ENCODE results near the gene MYO3B.
"Not testable (repeated sequence)": the region's sequence is repeated elsewhere in the genome, so short reads cannot be mapped to it uniquely, and the experiment has no call there.

Gene MYO3B

GRCh38 chr2:170264865-170265264 lies 86.9 kb downstream of the MYO3B start:
- Mint-ChIP-seq H3K36me3 (ENCODE audit: low read depth) (no peaks in the 10 kb centered on the region), H3K4me1 (ENCODE audit: low read depth) (no peaks in the 10 kb centered on the region), H3K27ac (no peak overlapping the region), H3K27me3 (peaks cover 6% of the 10 kb centered on the region), H3K9me3 (peaks cover 18% of the 10 kb centered on the region), H3K4me3 (no peak overlapping the region)

GRCh38 chr2:170265321-170265720 lies 87.4 kb downstream of the MYO3B start:
- H3K27ac Mint-ChIP-seq: no peak overlapping the region
- H3K27me3 Mint-ChIP-seq: peaks cover 6% of the 10 kb centered on the region
- no peak overlapping the region for H3K4me3 Mint-ChIP-seq
- H3K4me1 Mint-ChIP-seq (ENCODE audit: low read depth): no peaks in the 10 kb centered on the region
- H3K9me3 Mint-ChIP-seq: peaks cover 18% of the 10 kb centered on the region
- H3K36me3 Mint-ChIP-seq (ENCODE audit: low read depth): no peaks in the 10 kb centered on the region

GRCh38 chr2:170266358-170266757 lies 88.4 kb downstream of the MYO3B start:
- peaks cover 18% of the 10 kb centered on the region for H3K9me3 Mint-ChIP-seq
- H3K36me3 Mint-ChIP-seq (ENCODE audit: low read depth): no peaks in the 10 kb centered on the region
- peaks cover 6% of the 10 kb centered on the region for H3K27me3 Mint-ChIP-seq
- no peak overlapping the region for H3K27ac Mint-ChIP-seq
- no peak overlapping the region for H3K4me3 Mint-ChIP-seq
- H3K4me1 Mint-ChIP-seq (ENCODE audit: low read depth): no peaks in the 10 kb centered on the region

GRCh38 chr2:170267071-170267470 lies 89.1 kb downstream of the MYO3B start:
- Mint-ChIP-seq H3K27me3 (peaks cover 6% of the 10 kb centered on the region), H3K36me3 (ENCODE audit: low read depth) (no peaks in the 10 kb centered on the region), H3K9me3 (peaks cover 11% of the 10 kb centered on the region), H3K27ac (no peak overlapping the region), H3K4me3 (no peak overlapping the region), H3K4me1 (ENCODE audit: low read depth) (no peaks in the 10 kb centered on the region)

- Mint-ChIP-seq H3K9me3 (no peaks in the 10 kb centered on the region), H3K27ac (no peak overlapping the region)
Measured at GRCh38 chr2:170270278-170270864, 92.4 kb downstream of the MYO3B start.

GRCh38 chr2:170271340-170271739 lies 93.4 kb downstream of the MYO3B start:
- Mint-ChIP-seq H3K36me3 (ENCODE audit: low read depth) (no peaks in the 10 kb centered on the region), H3K27ac (no peak overlapping the region), H3K27me3 (peaks cover 6% of the 10 kb centered on the region), H3K4me3 (no peak overlapping the region), H3K4me1 (ENCODE audit: low read depth) (no peaks in the 10 kb centered on the region), H3K9me3 (no peaks in the 10 kb centered on the region)

More at GRCh38 chr2:170270278-170270864, 92.4 kb downstream of the MYO3B start:
- H3K36me3 Mint-ChIP-seq (ENCODE audit: low read depth): no peaks in the 10 kb centered on the region
- H3K27me3 Mint-ChIP-seq: peaks cover 6% of the 10 kb centered on the region
- no peak overlapping the region for H3K4me3 Mint-ChIP-seq
- H3K4me1 Mint-ChIP-seq (ENCODE audit: low read depth): no peaks in the 10 kb centered on the region

GRCh38 chr2:170276056-170276455 lies 98.1 kb downstream of the MYO3B start:
- H3K36me3 Mint-ChIP-seq (ENCODE audit: low read depth): no peaks in the 10 kb centered on the region
- H3K4me3 Mint-ChIP-seq: no peak overlapping the region
- no peak overlapping the region for H3K27ac Mint-ChIP-seq
- H3K9me3 Mint-ChIP-seq: peaks cover 1% of the 10 kb centered on the region
- H3K4me1 Mint-ChIP-seq (ENCODE audit: low read depth): no peaks in the 10 kb centered on the region
- H3K27me3 Mint-ChIP-seq: peaks cover 18% of the 10 kb centered on the region

- H3K36me3 Mint-ChIP-seq (ENCODE audit: low read depth): no peaks in the 10 kb centered on the region
- no peaks in the 10 kb centered on the region for H3K4me1 Mint-ChIP-seq (ENCODE audit: low read depth)
- H3K9me3 Mint-ChIP-seq: peaks cover 4% of the 10 kb centered on the region
- H3K4me3 Mint-ChIP-seq: no peak overlapping the region
- H3K27me3 Mint-ChIP-seq: peaks cover 27% of the 10 kb centered on the region
- H3K27ac Mint-ChIP-seq: no peak overlapping the region
Measured at GRCh38 chr2:170276925-170277629, 99.1 kb downstream of the MYO3B start.

- no peak overlapping the region for H3K27ac Mint-ChIP-seq
- peaks cover 4% of the 10 kb centered on the region for H3K9me3 Mint-ChIP-seq
- H3K4me3 Mint-ChIP-seq: no peak overlapping the region
- no peaks in the 10 kb centered on the region for H3K36me3 Mint-ChIP-seq (ENCODE audit: low read depth)
- no peaks in the 10 kb centered on the region for H3K4me1 Mint-ChIP-seq (ENCODE audit: low read depth)
- peaks cover 27% of the 10 kb centered on the region for H3K27me3 Mint-ChIP-seq
Measured at GRCh38 chr2:170277951-170278350, 100.0 kb downstream of the MYO3B start.

GRCh38 chr2:170279615-170280014 lies 101.7 kb downstream of the MYO3B start:
- H3K9me3 Mint-ChIP-seq; H3K4me3 Mint-ChIP-seq; H3K27ac Mint-ChIP-seq; H3K4me1 Mint-ChIP-seq (ENCODE audit: low read depth); H3K36me3 Mint-ChIP-seq (ENCODE audit: low read depth): not testable (repeated sequence)
- peaks cover 34% of the 10 kb centered on the region for H3K27me3 Mint-ChIP-seq

- H3K4me1 Mint-ChIP-seq (ENCODE audit: low read depth): no peaks in the 10 kb centered on the region
- peaks cover 7% of the 10 kb centered on the region for H3K9me3 Mint-ChIP-seq
- H3K36me3 Mint-ChIP-seq (ENCODE audit: low read depth): no peaks in the 10 kb centered on the region
- H3K27me3 Mint-ChIP-seq: peaks cover 37% of the 10 kb centered on the region
- no peak overlapping the region for H3K27ac Mint-ChIP-seq
- H3K4me3 Mint-ChIP-seq: no peak overlapping the region
Measured at GRCh38 chr2:170282851-170283250, 104.9 kb downstream of the MYO3B start.

GRCh38 chr2:170284205-170284604 lies 106.3 kb downstream of the MYO3B start:
- Mint-ChIP-seq H3K4me1 (ENCODE audit: low read depth) (no peaks in the 10 kb centered on the region), H3K4me3 (no peak overlapping the region), H3K27me3 (peaks cover 45% of the 10 kb centered on the region), H3K27ac (no peak overlapping the region), H3K36me3 (ENCODE audit: low read depth) (no peaks in the 10 kb centered on the region), H3K9me3 (peaks cover 7% of the 10 kb centered on the region)

GRCh38 chr2:170288859-170289258 lies 110.9 kb downstream of the MYO3B start:
- Mint-ChIP-seq H3K27me3 (peaks cover 32% of the 10 kb centered on the region), H3K4me1 (ENCODE audit: low read depth) (no peaks in the 10 kb centered on the region)

GRCh38 chr2:170291474-170291873 lies 113.5 kb downstream of the MYO3B start:
- H3K36me3 Mint-ChIP-seq (ENCODE audit: low read depth): no peaks in the 10 kb centered on the region
- H3K27me3 Mint-ChIP-seq: peaks cover 38% of the 10 kb centered on the region
- no peaks in the 10 kb centered on the region for H3K4me1 Mint-ChIP-seq (ENCODE audit: low read depth)
- no peak overlapping the region for H3K4me3 Mint-ChIP-seq
- no peak overlapping the region for H3K27ac Mint-ChIP-seq
- peaks cover 9% of the 10 kb centered on the region for H3K9me3 Mint-ChIP-seq

More at GRCh38 chr2:170288859-170289258, 110.9 kb downstream of the MYO3B start:
- Mint-ChIP-seq H3K27ac (no peak overlapping the region), H3K9me3 (peaks cover 9% of the 10 kb centered on the region), H3K36me3 (ENCODE audit: low read depth) (no peaks in the 10 kb centered on the region), H3K4me3 (no peak overlapping the region)

- Mint-ChIP-seq H3K9me3 (peaks cover 6% of the 10 kb centered on the region), H3K4me1 (ENCODE audit: low read depth) (no peaks in the 10 kb centered on the region), H3K4me3 (no peak overlapping the region), H3K36me3 (ENCODE audit: low read depth) (no peaks in the 10 kb centered on the region), H3K27me3 (peaks cover 34% of the 10 kb centered on the region), H3K27ac (no peak overlapping the region)
Measured at GRCh38 chr2:170292415-170292814, 114.5 kb downstream of the MYO3B start.

GRCh38 chr2:170297496-170297895 lies 119.5 kb downstream of the MYO3B start:
- Mint-ChIP-seq H3K9me3 (no peaks in the 10 kb centered on the region), H3K36me3 (ENCODE audit: low read depth) (no peaks in the 10 kb centered on the region), H3K27me3 (peaks cover 18% of the 10 kb centered on the region), H3K27ac (no peak overlapping the region), H3K4me3 (no peak overlapping the region), H3K4me1 (ENCODE audit: low read depth) (no peaks in the 10 kb centered on the region)
